ENCODE measurements around the gene SLC5A3.

DNA sequence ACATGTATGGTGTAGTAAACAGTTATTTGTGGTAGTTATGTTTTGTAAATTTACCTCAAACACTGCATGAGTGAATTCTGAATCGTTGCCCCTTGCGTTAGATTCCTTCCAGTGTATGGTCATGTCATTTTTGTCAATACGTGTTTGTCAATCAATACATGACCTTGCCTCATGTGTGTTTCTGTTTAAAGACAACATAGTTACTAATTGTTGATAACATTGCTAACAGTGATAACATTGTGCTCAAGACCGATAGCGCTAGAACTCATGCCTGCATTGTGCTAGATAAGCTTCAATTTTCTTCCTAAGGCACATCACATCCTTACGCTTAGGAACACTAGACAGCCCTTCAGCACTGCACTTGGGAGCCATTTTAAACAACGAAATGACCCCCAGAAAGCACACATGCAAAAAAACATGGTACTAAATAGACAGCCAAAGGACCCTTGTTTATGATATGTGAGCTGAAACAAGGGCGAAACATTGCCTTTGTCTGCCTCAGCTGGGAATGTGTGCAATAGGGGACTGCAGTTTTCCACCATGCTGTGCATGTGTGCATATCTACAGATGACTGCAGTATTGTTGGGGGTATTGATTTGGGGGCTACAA lies 37.3 kb downstream of the SLC5A3 start:
- TF ChIP-seq, protein P1, sequence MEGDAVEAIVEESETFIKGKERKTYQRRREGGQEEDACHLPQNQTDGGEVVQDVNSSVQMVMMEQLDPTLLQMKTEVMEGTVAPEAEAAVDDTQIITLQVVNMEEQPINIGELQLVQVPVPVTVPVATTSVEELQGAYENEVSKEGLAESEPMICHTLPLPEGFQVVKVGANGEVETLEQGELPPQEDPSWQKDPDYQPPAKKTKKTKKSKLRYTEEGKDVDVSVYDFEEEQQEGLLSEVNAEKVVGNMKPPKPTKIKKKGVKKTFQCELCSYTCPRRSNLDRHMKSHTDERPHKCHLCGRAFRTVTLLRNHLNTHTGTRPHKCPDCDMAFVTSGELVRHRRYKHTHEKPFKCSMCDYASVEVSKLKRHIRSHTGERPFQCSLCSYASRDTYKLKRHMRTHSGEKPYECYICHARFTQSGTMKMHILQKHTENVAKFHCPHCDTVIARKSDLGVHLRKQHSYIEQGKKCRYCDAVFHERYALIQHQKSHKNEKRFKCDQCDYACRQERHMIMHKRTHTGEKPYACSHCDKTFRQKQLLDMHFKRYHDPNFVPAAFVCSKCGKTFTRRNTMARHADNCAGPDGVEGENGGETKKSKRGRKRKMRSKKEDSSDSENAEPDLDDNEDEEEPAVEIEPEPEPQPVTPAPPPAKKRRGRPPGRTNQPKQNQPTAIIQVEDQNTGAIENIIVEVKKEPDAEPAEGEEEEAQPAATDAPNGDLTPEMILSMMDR (IDR thresholded peaks at IDR 0.05), result no peak
- no peak for TF ChIP-seq POLR2A (IDR thresholded peaks at IDR 0.05)
